Large intestine (tissue), 3 donors: ENCODE results near the gene ZNRF2. TPM values are rescaled to one million over a fixed set of nuclear protein-coding genes. Genes with fewer than 3 reads are reported as not detected.

ENCODE experiments used
- DNase-seq, 2 donors: peaks; one replicate each; pipeline versions ENCODE4 v3.0.0 to v3.0.0-alpha.2; 2013
- H3K27ac ChIP-seq: one replicate; pipeline ENCODE4 v1.5.1; 2013; ENCODE audit warnings: low read length
- H3K27me3 ChIP-seq: 2 replicates; pipeline ENCODE4 v1.6.1; 2013; ENCODE audit warnings: low read length; ENCODE audit not compliant: control insufficient read depth, insufficient read depth
- H3K36me3 ChIP-seq: 2 replicates; pipeline ENCODE4 v1.6.1; 2013; ENCODE audit warnings: low read length; ENCODE audit not compliant: control insufficient read depth, insufficient read depth
- H3K4me1 ChIP-seq: one replicate; pipeline ENCODE4 v1.6.1; 2013; ENCODE audit warnings: low read length; ENCODE audit not compliant: control insufficient read depth, insufficient read depth
- H3K4me3 ChIP-seq: one replicate; pipeline ENCODE4 v1.5.1; 2013; ENCODE audit warnings: low read length
- H3K9me3 ChIP-seq: one replicate; pipeline ENCODE4 v1.6.1; 2013; ENCODE audit warnings: mild to moderate bottlenecking, low read depth, low read length, moderate library complexity; ENCODE audit not compliant: control insufficient read depth
- WGBS: methylation state at CpG from one replicate; pipeline ENCODE4 v1.1.5; 2013; ENCODE audit warnings: low lambda C conversion rate; ENCODE audit not compliant: insufficient coverage; 5-methylcytosine and 5-hydroxymethylcytosine counted together
- polyA plus RNA-seq: library from polyadenylated mRNA; unstranded; fragments of 120-200 nt; gene quantifications from one replicate; pipeline ENCODE4 v1.2.1, GENCODE V29; 2013

Gene ZNRF2
- polyA plus RNA-seq, 1 donor, result 12.1 TPM

GRCh38 chr7:30247541-30248401 is 36.6 kb upstream of the ZNRF2 start:
- no peak for DNase-seq
- no peaks in the 10 kb centered on the region for H3K36me3 ChIP-seq
- no peak overlapping the region for H3K27ac ChIP-seq
- H3K9me3 ChIP-seq, result no peaks in the 10 kb centered on the region
- no peaks in the 10 kb centered on the region for H3K27me3 ChIP-seq
- H3K4me1 ChIP-seq, result no peaks in the 10 kb centered on the region
- WGBS, result 45% methylated on average over 2 of the region's 6 CpGs
- no peak overlapping the region for H3K4me3 ChIP-seq

- H3K4me1 ChIP-seq, result peaks cover 13% of the 10 kb centered on the region
- no peak for DNase-seq
- no peak overlapping the region for H3K27ac ChIP-seq
- no peak overlapping the region for H3K4me3 ChIP-seq
- no peaks in the 10 kb centered on the region for H3K36me3 ChIP-seq
- no peaks in the 10 kb centered on the region for H3K9me3 ChIP-seq
- H3K27me3 ChIP-seq, result no peaks in the 10 kb centered on the region
- WGBS, result no CpG with 5 or more reads among the region's 2 CpGs
These were observed 35.1 kb upstream of the ZNRF2 start for GRCh38 chr7:30249316-30249715.

- Histone ChIP-seq H3K4me3 (no peak overlapping the region), H3K4me1 (peaks cover 19% of the 10 kb centered on the region), H3K27me3 (no peaks in the 10 kb centered on the region), H3K9me3 (no peaks in the 10 kb centered on the region), H3K27ac (no peak overlapping the region), H3K36me3 (no peaks in the 10 kb centered on the region)
- no peak for DNase-seq
- WGBS, result no CpG with 5 or more reads among the region's 2 CpGs
These were observed 34.2 kb upstream of the ZNRF2 start for GRCh38 chr7:30249986-30250774.

DNA sequence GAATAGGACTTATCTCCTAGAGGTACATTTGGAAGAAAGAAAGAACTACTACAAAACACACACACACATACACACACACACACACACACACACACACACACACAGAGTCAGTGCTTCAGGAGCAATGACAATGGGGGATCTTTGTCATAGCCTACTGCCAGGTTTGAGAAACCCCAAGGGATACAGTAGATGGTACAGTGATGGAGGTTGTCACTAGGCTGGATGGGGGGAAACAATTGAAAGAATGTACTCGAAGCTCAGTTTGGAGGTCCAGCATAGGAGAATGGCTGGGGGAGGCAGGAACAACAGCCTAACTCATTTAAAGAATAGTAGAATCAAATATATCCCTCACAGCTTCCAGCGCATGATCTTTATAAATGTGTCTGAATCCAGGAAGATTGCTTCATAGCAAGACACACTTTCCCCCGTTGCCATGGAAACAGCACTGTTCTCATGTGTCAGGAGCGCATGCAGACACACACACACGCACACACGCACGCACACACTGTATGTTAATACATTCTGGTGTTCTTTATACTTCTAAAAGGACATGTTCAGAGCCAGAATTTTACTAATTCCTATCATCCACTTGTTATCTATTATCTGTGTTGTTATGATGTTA is 32.6 kb upstream of the ZNRF2 start:
- Histone ChIP-seq H3K4me1 (peaks cover 30% of the 10 kb centered on the region), H3K27me3 (no peaks in the 10 kb centered on the region), H3K4me3 (no peak overlapping the region), H3K27ac (no peak overlapping the region), H3K9me3 (no peaks in the 10 kb centered on the region), H3K36me3 (no peaks in the 10 kb centered on the region)
- DNase-seq, result no peak
- no CpG with 5 or more reads among the region's 7 CpGs for WGBS

GRCh38 chr7:30252885-30253795 is 31.3 kb upstream of the ZNRF2 start:
- H3K36me3 ChIP-seq, result no peaks in the 10 kb centered on the region
- no peak overlapping the region for H3K27ac ChIP-seq
- H3K27me3 ChIP-seq, result no peaks in the 10 kb centered on the region
- no peak overlapping the region for H3K4me3 ChIP-seq
- WGBS, result no CpG with 5 or more reads among the region's 7 CpGs
- peaks cover 30% of the 10 kb centered on the region for H3K4me1 ChIP-seq
- DNase-seq, result no peak
- no peaks in the 10 kb centered on the region for H3K9me3 ChIP-seq

DNA sequence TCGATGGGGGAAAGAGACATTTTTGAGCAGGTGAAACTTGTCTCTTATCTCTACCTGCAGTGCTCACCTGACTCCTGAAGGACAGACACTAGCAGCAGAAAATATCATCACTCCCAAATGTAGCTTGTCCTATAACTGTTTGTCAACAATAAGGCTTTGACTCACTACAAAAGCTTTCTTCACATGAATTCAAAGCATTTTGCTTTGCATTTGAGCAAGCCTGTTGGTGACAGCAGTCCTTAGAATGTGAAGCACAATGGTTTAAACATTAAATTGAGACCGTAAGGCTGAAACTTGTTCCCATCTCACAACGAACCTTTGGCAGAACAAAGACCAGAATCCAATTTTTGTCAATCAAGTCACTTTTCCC is 30.6 kb upstream of the ZNRF2 start:
- H3K36me3 ChIP-seq, result no peaks in the 10 kb centered on the region
- H3K4me3 ChIP-seq, result no peak overlapping the region
- H3K4me1 ChIP-seq, result peaks cover 30% of the 10 kb centered on the region
- DNase-seq, result no peak
- no CpG with 5 or more reads among the region's 3 CpGs for WGBS
- H3K27ac ChIP-seq, result no peak overlapping the region
- H3K9me3 ChIP-seq, result no peaks in the 10 kb centered on the region
- H3K27me3 ChIP-seq, result no peaks in the 10 kb centered on the region

- Histone ChIP-seq H3K36me3 (no peaks in the 10 kb centered on the region), H3K9me3 (no peaks in the 10 kb centered on the region), H3K4me1 (peaks cover 30% of the 10 kb centered on the region), H3K27me3 (no peaks in the 10 kb centered on the region), H3K4me3 (no peak overlapping the region), H3K27ac (peak overlapping the region; percentile 36)
- DNase-seq, result no peak
- 80% methylated on average over 1 of the region's 5 CpGs for WGBS
These were observed 30.1 kb upstream of the ZNRF2 start for GRCh38 chr7:30254248-30254647.

DNA sequence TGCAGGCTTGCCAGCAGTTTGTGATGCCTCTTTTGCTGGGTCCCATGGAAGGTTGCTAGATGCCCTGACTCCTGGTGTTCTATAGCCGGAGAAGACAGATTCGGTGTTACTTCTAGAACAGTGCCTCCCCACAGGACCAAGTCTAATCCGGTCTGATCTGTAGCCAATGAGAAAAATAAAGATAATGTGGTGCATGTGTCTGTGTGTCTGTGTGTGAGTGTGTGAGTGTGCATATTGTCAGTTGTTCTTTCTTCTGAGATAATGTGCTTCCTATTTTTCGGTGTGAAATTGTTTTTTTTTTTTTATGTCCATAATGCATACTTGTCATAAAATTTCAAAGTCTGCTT is 29.7 kb upstream of the ZNRF2 start:
- Histone ChIP-seq H3K4me1 (peaks cover 30% of the 10 kb centered on the region), H3K36me3 (no peaks in the 10 kb centered on the region), H3K4me3 (no peak overlapping the region), H3K27me3 (no peaks in the 10 kb centered on the region), H3K27ac (peak overlapping the region; percentile 36), H3K9me3 (no peaks in the 10 kb centered on the region)
- DNase-seq, result peak in 1 of 2 donors; percentile 86
- no CpG with 5 or more reads among the region's 4 CpGs for WGBS

DNA sequence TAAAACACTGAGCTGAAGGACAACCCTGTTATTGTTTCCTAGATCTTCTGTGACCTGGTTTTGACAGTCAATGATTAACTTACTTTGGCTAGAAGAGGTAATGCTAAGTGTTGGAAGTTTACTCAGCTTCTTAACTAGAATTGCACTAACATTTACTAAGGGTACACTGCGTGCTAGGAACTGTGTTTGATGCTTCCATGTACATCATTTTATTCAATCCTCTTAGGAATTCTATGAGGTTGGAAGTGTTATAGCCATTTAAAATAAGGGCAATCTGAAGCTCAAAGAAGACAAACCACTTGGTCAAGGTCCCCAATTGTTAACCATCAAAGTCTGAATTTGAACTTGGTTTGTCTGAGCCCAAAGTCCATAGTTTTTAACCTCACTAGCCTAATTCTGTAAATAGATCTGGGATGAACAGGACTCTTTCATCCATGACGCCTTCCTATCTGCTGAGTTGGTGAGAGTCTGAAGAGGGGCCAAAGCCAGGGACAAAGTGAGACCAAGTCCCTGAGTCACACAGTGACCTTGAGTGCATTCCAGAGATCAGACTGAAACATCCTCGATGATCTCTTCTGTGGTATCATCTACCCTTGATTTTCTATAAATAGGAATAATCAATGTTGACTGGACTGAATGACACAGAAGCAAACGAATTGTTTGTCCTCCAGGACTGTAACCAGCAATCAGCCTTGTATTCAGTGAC is 29.2 kb upstream of the ZNRF2 start:
- no peaks in the 10 kb centered on the region for H3K36me3 ChIP-seq
- H3K4me3 ChIP-seq, result no peak overlapping the region
- WGBS, result no CpG with 5 or more reads among the region's 4 CpGs
- H3K27me3 ChIP-seq, result no peaks in the 10 kb centered on the region
- H3K4me1 ChIP-seq, result peaks cover 30% of the 10 kb centered on the region
- DNase-seq, result peak in 1 of 2 donors; percentile 53
- H3K27ac ChIP-seq, result peak overlapping the region; percentile 17
- no peaks in the 10 kb centered on the region for H3K9me3 ChIP-seq
